ENCODE results near the gene BACE1-AS. TPM values are rescaled to one million over a fixed set of nuclear protein-coding genes. Genes with fewer than 3 reads are reported as not detected.

The BACE1-AS gene
- total RNA-seq, 1 experiment from 2014 or later: 6.9 TPM

GRCh38 chr11:117335399-117335798 lies 44.3 kb downstream of the BACE1-AS start:
- TF ChIP-seq CTCF (IDR thresholded peaks at IDR 0.05; ENCODE audit: unreplicated experiment): no peak
- H3K27ac Mint-ChIP-seq (ENCODE audit: low read depth, unreplicated experiment): no peak overlapping the region
- peaks cover 57% of the 10 kb centered on the region for H3K36me3 Mint-ChIP-seq (ENCODE audit: insufficient read depth, unreplicated experiment)
- no TSS peak for BruUV-seq (replicated peaks)
- intact Hi-C loops (cut with micrococcal nuclease): no loop called here
- no peaks in the 10 kb centered on the region for H3K27me3 Mint-ChIP-seq (ENCODE audit: insufficient read depth, unreplicated experiment)
- no peak overlapping the region for H3K4me3 Mint-ChIP-seq (ENCODE audit: unreplicated experiment)
- ChIA-PET POLR2A (interaction anchor here (1.9 kb wide), 1 partner anchor 7 kb away, joined by 5 read pairs; the partner anchor contains the start of gene CEP164), CTCF (interaction anchor here (0.6 to 0.7 kb wide), 2 partner anchors 12 to 612 kb away, joined by 3 to 4 read pairs; no protein-coding TSS in a partner anchor)
- H3K9me3 Mint-ChIP-seq (ENCODE audit: unreplicated experiment): no peaks in the 10 kb centered on the region
- peaks cover 7% of the 10 kb centered on the region for H3K4me1 Mint-ChIP-seq (ENCODE audit: insufficient read depth, unreplicated experiment)
- no peak for DNase-seq (ENCODE audit: unreplicated experiment)

DNA sequence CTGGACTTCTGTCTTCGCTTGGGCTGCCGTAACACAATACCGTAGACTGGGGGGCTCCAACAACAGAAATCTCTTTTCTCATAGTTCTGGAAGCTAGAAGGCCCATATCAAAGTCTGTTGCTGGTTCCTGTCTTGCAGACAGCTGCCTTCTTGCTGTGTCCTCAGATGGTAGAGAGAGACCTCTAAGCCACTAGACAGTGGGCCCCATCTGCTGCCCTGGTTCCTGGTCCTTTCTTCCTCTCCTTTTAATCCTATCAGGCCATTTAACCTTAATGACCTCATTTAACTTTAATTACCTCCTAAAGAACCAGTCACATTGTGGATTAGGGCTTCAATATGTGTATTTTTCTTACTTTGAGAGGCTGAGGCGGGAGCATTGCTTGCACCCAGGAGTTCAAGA lies 45.9 kb downstream of the BACE1-AS start:
- Mint-ChIP-seq H3K4me3 (ENCODE audit: unreplicated experiment) (no peak overlapping the region), H3K36me3 (ENCODE audit: insufficient read depth, unreplicated experiment) (peaks cover 61% of the 10 kb centered on the region), H3K4me1 (ENCODE audit: insufficient read depth, unreplicated experiment) (peaks cover 7% of the 10 kb centered on the region), H3K27me3 (ENCODE audit: insufficient read depth, unreplicated experiment) (no peaks in the 10 kb centered on the region), H3K27ac (ENCODE audit: low read depth, unreplicated experiment) (peak overlapping the region; percentile 65), H3K9me3 (ENCODE audit: unreplicated experiment) (no peaks in the 10 kb centered on the region)
- BruUV-seq (replicated peaks): no TSS peak
- CTCF ChIA-PET: no interaction called here
- intact Hi-C loops (cut with micrococcal nuclease): no loop called here
- POLR2A ChIA-PET: interaction anchor here (1.9 kb wide), 1 partner anchor 9 kb away, joined by 5 read pairs; the partner anchor contains the start of gene CEP164
- TF ChIP-seq CTCF (IDR thresholded peaks at IDR 0.05; ENCODE audit: unreplicated experiment): no peak
- no peak for DNase-seq (ENCODE audit: unreplicated experiment)

Other genes with a start within 250 kb of the BACE1-AS start
- gene SIK3, start 192.9 kb upstream of the BACE1-AS start, total RNA-seq (2022): 33.3 and 36.5 TPM in 2 replicates
- gene PAFAH1B2, start 147.1 kb upstream of the BACE1-AS start, total RNA-seq (2022): 146 and 174 TPM in 2 replicates
- 17.5 and 18.4 TPM in 2 replicates for gene SIDT2, start 112.6 kb upstream of the BACE1-AS start, total RNA-seq (2022)
- gene TAGLN, start 92.0 kb upstream of the BACE1-AS start, total RNA-seq (2022): 18.0 and 45.4 TPM in 2 replicates
- 58.6 and 61.8 TPM in 2 replicates for gene PCSK7, start 59.3 kb upstream of the BACE1-AS start, total RNA-seq (2022)
- 23.3 TPM in 2 replicates for gene RNF214, start 58.7 kb upstream of the BACE1-AS start, total RNA-seq (2022)
- gene BACE1, start 24.9 kb downstream of the BACE1-AS start, total RNA-seq (2022): 15.8 and 18.1 TPM in 2 replicates
- 47.4 and 49.9 TPM in 2 replicates for gene CEP164, start 36.5 kb downstream of the BACE1-AS start, total RNA-seq (2022)